ENCODE measurements around the gene WSCD1. TPM values are rescaled to one million over a fixed set of nuclear protein-coding genes. Genes with fewer than 3 reads are reported as not detected.

WSCD1 gene
- total and polyA plus RNA-seq, 3 donors from 2014 or later = 11.6 to 33.8 (median 12.9) TPM

DNA sequence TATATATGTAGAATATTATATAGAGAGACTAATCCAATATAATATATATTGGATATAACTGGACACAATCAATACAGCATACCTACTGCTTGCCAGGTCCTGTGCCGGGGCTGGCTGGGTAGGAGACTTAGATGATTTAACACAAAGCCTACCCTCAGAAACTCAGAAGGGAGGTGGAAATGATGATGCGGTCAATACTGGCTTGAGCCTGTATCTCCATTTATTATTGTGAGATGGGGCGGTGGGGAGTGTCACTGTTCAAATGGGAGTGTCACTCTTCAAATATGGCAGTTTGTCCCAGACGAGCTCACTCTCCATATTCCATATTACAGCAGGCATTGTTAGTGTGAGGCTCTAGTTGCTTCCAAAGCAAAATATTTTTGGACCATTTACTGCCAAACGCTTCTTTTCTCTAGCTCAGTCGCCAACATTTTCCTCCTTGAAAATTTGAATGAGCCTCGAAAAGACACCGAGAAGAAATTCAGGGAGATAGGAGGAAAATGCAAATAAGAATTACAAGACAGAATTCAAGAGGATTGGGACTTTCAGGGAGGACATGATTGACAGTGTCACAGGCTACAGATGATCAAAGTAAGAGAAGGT, 70.7 kb downstream of the WSCD1 start:
- no peaks in the 10 kb centered on the region for H3K36me3 ChIP-seq (ENCODE audit: low read depth, missing control alignments)
- no peak for DNase-seq
- TF ChIP-seq POLR2A (IDR thresholded peaks at IDR 0.05) = no peak
- TF ChIP-seq, protein P1, sequence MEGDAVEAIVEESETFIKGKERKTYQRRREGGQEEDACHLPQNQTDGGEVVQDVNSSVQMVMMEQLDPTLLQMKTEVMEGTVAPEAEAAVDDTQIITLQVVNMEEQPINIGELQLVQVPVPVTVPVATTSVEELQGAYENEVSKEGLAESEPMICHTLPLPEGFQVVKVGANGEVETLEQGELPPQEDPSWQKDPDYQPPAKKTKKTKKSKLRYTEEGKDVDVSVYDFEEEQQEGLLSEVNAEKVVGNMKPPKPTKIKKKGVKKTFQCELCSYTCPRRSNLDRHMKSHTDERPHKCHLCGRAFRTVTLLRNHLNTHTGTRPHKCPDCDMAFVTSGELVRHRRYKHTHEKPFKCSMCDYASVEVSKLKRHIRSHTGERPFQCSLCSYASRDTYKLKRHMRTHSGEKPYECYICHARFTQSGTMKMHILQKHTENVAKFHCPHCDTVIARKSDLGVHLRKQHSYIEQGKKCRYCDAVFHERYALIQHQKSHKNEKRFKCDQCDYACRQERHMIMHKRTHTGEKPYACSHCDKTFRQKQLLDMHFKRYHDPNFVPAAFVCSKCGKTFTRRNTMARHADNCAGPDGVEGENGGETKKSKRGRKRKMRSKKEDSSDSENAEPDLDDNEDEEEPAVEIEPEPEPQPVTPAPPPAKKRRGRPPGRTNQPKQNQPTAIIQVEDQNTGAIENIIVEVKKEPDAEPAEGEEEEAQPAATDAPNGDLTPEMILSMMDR (IDR thresholded peaks at IDR 0.05) = no peak
- no peaks in the 10 kb centered on the region for H3K27me3 ChIP-seq
- no peak overlapping the region for H3K27ac ChIP-seq
- no peaks in the 10 kb centered on the region for H3K9me3 ChIP-seq
- 80 to 85% methylated on average over 8 of the region's 8 CpGs for WGBS, 2 donors
- no peaks in the 10 kb centered on the region for H3K4me1 ChIP-seq
- no peak overlapping the region for H3K4me3 ChIP-seq
- intact Hi-C loops (cut with DNase I; ENCODE audit: low total_unique reads) = loop anchor here (10.0 kb wide), 1 partner anchor 56 kb away; no protein-coding TSS in a partner anchor

DNA sequence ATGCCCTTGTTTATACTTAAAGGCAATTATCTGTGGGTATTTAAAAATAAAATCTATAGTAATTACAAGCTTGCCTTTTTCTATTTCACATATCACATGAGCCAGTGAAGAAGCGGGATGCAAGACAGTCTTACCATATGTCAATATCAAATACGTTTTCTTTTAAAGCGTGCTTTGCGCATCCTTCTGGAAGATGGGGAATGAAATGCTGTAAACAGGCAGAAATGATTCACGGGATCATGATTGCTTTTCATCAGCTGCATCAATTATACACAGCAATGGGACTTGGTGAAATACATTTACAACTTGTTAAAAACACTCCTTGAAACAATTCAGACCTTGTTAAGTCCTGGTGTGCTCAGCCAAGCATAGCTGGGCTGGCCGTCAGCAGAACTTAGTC, 72.5 kb downstream of the WSCD1 start:
- H3K27me3 ChIP-seq = no peaks in the 10 kb centered on the region
- H3K36me3 ChIP-seq (ENCODE audit: low read depth, missing control alignments) = no peaks in the 10 kb centered on the region
- TF ChIP-seq, protein P1 (IDR thresholded peaks at IDR 0.05) = no peak
- TF ChIP-seq POLR2A (IDR thresholded peaks at IDR 0.05) = no peak
- H3K9me3 ChIP-seq = no peaks in the 10 kb centered on the region
- no peak overlapping the region for H3K4me3 ChIP-seq
- no peak for DNase-seq
- WGBS, 2 donors = 84 to 85% methylated on average over 6 of the region's 6 CpGs
- H3K27ac ChIP-seq = no peak overlapping the region
- intact Hi-C loops (cut with DNase I; ENCODE audit: low total_unique reads) = loop anchor here (10.0 kb wide), 1 partner anchor 58 kb away; no protein-coding TSS in a partner anchor
- H3K4me1 ChIP-seq = no peaks in the 10 kb centered on the region

DNA sequence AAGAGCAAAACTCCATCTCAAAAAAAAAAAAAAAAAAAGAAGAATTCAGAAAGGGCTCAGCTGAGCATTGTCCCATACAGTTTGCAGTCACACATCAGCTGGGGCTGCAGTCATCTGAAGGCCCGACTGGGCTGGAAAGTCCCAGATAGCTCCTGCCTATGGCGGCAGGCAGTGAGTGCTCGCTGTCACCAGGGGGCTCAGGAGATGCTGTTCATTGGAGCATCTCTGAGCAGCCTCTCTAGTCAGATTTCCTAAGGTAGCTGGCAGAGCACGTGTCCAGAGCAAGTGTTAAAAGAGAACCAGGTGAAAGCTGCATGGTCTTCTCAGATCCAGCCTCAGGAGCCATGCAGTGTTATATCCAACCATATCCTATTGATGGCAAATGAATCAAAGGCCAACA, 75.8 kb downstream of the WSCD1 start:
- Histone ChIP-seq H3K9me3 (no peaks in the 10 kb centered on the region), H3K27me3 (no peaks in the 10 kb centered on the region), H3K4me3 (no peak overlapping the region), H3K27ac (no peak overlapping the region), H3K36me3 (ENCODE audit: low read depth, missing control alignments) (no peaks in the 10 kb centered on the region), H3K4me1 (no peaks in the 10 kb centered on the region)
- no peak for DNase-seq
- no peak for TF ChIP-seq POLR2A (IDR thresholded peaks at IDR 0.05)
- TF ChIP-seq, protein P1 (IDR thresholded peaks at IDR 0.05) = no peak
- 89 to 90% methylated on average over 4 of the region's 4 CpGs for WGBS, 2 donors
- intact Hi-C loops (cut with DNase I; ENCODE audit: low total_unique reads) = loop anchor here (10.0 kb wide), 1 partner anchor 61 kb away; no protein-coding TSS in a partner anchor

DNA sequence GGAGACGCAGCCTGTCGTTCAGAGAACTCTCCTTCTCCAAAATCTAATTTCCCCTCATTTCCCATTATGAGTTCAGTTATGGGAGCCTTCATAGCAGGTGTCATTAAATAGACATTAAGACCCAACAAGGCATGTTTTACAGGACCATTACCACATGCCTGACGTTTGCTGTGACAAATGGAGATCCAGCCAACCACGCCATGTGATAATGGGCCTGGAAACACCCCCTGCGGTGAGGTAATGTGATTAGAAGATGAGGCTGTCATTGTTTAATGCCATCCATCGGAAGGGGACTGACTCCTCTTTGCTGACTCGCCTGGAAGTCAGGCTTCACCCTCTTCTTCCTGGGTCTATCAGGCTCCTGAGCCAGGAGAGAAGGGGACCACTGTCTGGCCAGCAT, 76.9 kb downstream of the WSCD1 start:
- DNase-seq = no peak
- TF ChIP-seq POLR2A (IDR thresholded peaks at IDR 0.05) = no peak
- TF ChIP-seq, protein P1 (IDR thresholded peaks at IDR 0.05) = no peak
- Histone ChIP-seq H3K36me3 (ENCODE audit: low read depth, missing control alignments) (no peaks in the 10 kb centered on the region), H3K9me3 (no peaks in the 10 kb centered on the region), H3K4me3 (no peak overlapping the region), H3K4me1 (no peaks in the 10 kb centered on the region), H3K27me3 (no peaks in the 10 kb centered on the region), H3K27ac (no peak overlapping the region)
- WGBS, 2 donors = 75 to 78% methylated on average over 7 of the region's 7 CpGs
- intact Hi-C loops (cut with DNase I; ENCODE audit: low total_unique reads) = loop anchor here (10.0 kb wide), 1 partner anchor 62 kb away; no protein-coding TSS in a partner anchor

DNA sequence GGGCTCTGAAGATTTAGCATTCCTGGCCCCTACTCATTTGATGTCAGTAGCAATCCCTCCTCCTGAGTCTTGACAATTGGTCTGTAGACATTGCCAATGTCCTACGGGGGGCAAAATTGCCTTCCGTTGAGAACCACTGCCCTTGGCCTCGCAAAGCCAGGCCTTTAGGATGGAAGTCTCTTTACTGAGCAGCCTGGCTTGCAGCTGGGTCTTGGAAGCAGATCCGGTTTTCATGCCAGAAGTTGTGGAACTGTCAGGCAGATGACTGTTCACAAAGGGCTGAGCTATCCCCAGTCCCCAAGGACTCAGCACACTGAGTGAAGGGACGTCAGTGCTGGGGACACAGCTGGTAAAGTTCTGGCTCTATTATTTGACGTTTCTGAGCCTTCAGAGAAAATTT, 83.2 kb downstream of the WSCD1 start:
- no peak for TF ChIP-seq POLR2A (IDR thresholded peaks at IDR 0.05)
- TF ChIP-seq, protein P1 (IDR thresholded peaks at IDR 0.05) = no peak
- WGBS, 2 donors = 64 to 70% methylated on average over 4 to 6 of the region's 6 CpGs
- intact Hi-C loops (cut with DNase I; ENCODE audit: low total_unique reads) = no loop called here
- Histone ChIP-seq H3K27ac (no peak overlapping the region), H3K9me3 (no peaks in the 10 kb centered on the region), H3K27me3 (no peaks in the 10 kb centered on the region), H3K4me3 (no peak overlapping the region), H3K4me1 (no peaks in the 10 kb centered on the region), H3K36me3 (ENCODE audit: low read depth, missing control alignments) (no peaks in the 10 kb centered on the region)
- no peak for DNase-seq

All from testis (tissue), 3 donors.